Activated CD4-positive, alpha-beta T cell treated with anti-CD3 and anti-CD28 coated beads, Interleukin-10, Interleukin-2, amounts not matched to agents 100 ng/mL and 50 ng/mL, durations not matched to agents 16 hours and 8 hours (primary cell): ENCODE results near the gene ACMSD.
A peak's percentile ranks its signal among the peaks of the same experiment; 100 is the strongest.

Experiments
- DNase-seq: peaks from one replicate; pipeline ENCODE4 v3.0.0-alpha.2; 2020

Gene ACMSD

GRCh38 chr2:134910763-134911399 lies 72.5 kb downstream of the ACMSD start:
- DNase-seq = no peak

- DNase-seq = no peak
Measured at GRCh38 chr2:134911400-134911785, 73.0 kb downstream of the ACMSD start.

GRCh38 chr2:134912361-134912760 lies 73.9 kb downstream of the ACMSD start:
- DNase-seq = no peak

GRCh38 chr2:134917360-134917865 lies 79.0 kb downstream of the ACMSD start:
- peak; percentile 2 for DNase-seq

GRCh38 chr2:134917888-134918525 lies 79.6 kb downstream of the ACMSD start:
- no peak for DNase-seq

GRCh38 chr2:134918526-134919340 lies 80.3 kb downstream of the ACMSD start, which contains the start of gene CCNT2:
TSS of gene CCNT2 (plus strand) at chr2:134918822. CDS start at chr2:134918855, 33 bp downstream.
- peak; percentile 100 for DNase-seq

GRCh38 chr2:134919341-134920210 lies 81.2 kb downstream of the ACMSD start:
- DNase-seq = peak; percentile 72

GRCh38 chr2:134924912-134925311 lies 86.5 kb downstream of the ACMSD start:
- DNase-seq = no peak

- DNase-seq = no peak
Measured at GRCh38 chr2:134926231-134926931, 88.0 kb downstream of the ACMSD start.

- peak; percentile 23 for DNase-seq
Measured at GRCh38 chr2:134927195-134927594, 88.8 kb downstream of the ACMSD start.

GRCh38 chr2:134932864-134933526 lies 94.6 kb downstream of the ACMSD start:
- DNase-seq = no peak

GRCh38 chr2:134933732-134934131 lies 95.3 kb downstream of the ACMSD start:
- no peak for DNase-seq

GRCh38 chr2:134934150-134934549 lies 95.7 kb downstream of the ACMSD start:
- no peak for DNase-seq

GRCh38 chr2:134934641-134935040 lies 96.2 kb downstream of the ACMSD start:
- no peak for DNase-seq

- DNase-seq = no peak
Measured at GRCh38 chr2:134936691-134937090, 98.3 kb downstream of the ACMSD start.

GRCh38 chr2:134943540-134943939 lies 105.1 kb downstream of the ACMSD start:
- DNase-seq = no peak

GRCh38 chr2:134944975-134945374 lies 106.6 kb downstream of the ACMSD start:
- no peak for DNase-seq

GRCh38 chr2:134946073-134946472 lies 107.7 kb downstream of the ACMSD start:
- DNase-seq = no peak

GRCh38 chr2:134949981-134950708 lies 111.7 kb downstream of the ACMSD start:
- no peak for DNase-seq

GRCh38 chr2:134950886-134951285 lies 112.5 kb downstream of the ACMSD start:
- DNase-seq = no peak
